ENCODE results near the gene PHF2.

The PHF2 gene

GRCh38 chr9:93634311-93635185, 58.2 kb downstream of the PHF2 start:
- Histone ChIP-seq H3K9ac (ENCODE audit: low read depth, low read length, poor library complexity, severe bottlenecking) (no peak overlapping the region), H3K36me3 (ENCODE audit: insufficient read depth, low read length) (peaks cover 81% of the 10 kb centered on the region), H3K4me1 (ENCODE audit: insufficient read depth, low read length, poor library complexity, severe bottlenecking) (no peaks in the 10 kb centered on the region), H2AFZ (ENCODE audit: low read length) (no peak overlapping the region), H3K9me2 (replicated peaks; ENCODE audit: low read depth, low read length) (no peaks in the 10 kb centered on the region), H4K20me1 (ENCODE audit: insufficient read depth, low read length, poor library complexity, severe bottlenecking) (no peaks in the 10 kb centered on the region), H3K9me3 (ENCODE audit: insufficient read depth, low read depth, low read length) (0 out of 2 replicates have a peak, but pooled peaks cover 4% of the 10 kb centered on the region), H3F3A (ENCODE audit: low read depth) (no peaks in the 10 kb centered on the region), H3K79me2 (ENCODE audit: insufficient read depth, low read length) (no peaks in the 10 kb centered on the region), H3K27me3 (ENCODE audit: insufficient read depth, low read length, poor library complexity, severe bottlenecking) (no peaks in the 10 kb centered on the region), H3K4me3 (ENCODE audit: low read length, poor library complexity, severe bottlenecking) (no peak overlapping the region), H3K4me2 (ENCODE audit: low read depth, low read length, poor library complexity, severe bottlenecking) (no peak overlapping the region)
- TF ChIP-seq CTCF (conservative IDR thresholded peaks at IDR 0.05; ENCODE audit: low read length): no peak
- TF ChIP-seq EZH2phosphoT487 (IDR thresholded peaks at IDR 0.05; ENCODE audit: borderline replicate concordance): no peak

- H3K9me2 ChIP-seq (replicated peaks; ENCODE audit: low read depth, low read length): no peaks in the 10 kb centered on the region
- no peaks in the 10 kb centered on the region for H3F3A ChIP-seq (ENCODE audit: low read depth)
- H3K9me3 ChIP-seq (ENCODE audit: insufficient read depth, low read depth, low read length): 0 out of 2 replicates have a peak, but pooled peaks cover 4% of the 10 kb centered on the region
- H3K9ac ChIP-seq (ENCODE audit: low read depth, low read length, poor library complexity, severe bottlenecking): no peak overlapping the region
- no peaks in the 10 kb centered on the region for H3K79me2 ChIP-seq (ENCODE audit: insufficient read depth, low read length)
- peaks cover 86% of the 10 kb centered on the region for H3K36me3 ChIP-seq (ENCODE audit: insufficient read depth, low read length)
- H3K4me3 ChIP-seq (ENCODE audit: low read length, poor library complexity, severe bottlenecking): no peak overlapping the region
- H3K27me3 ChIP-seq (ENCODE audit: insufficient read depth, low read length, poor library complexity, severe bottlenecking): no peaks in the 10 kb centered on the region
- no peak overlapping the region for H3K4me2 ChIP-seq (ENCODE audit: low read depth, low read length, poor library complexity, severe bottlenecking)
- TF ChIP-seq CTCF (conservative IDR thresholded peaks at IDR 0.05; ENCODE audit: low read length) (no peak), EZH2phosphoT487 (IDR thresholded peaks at IDR 0.05; ENCODE audit: borderline replicate concordance) (no peak)
- H2AFZ ChIP-seq (ENCODE audit: low read length): no peak overlapping the region
- H3K4me1 ChIP-seq (ENCODE audit: insufficient read depth, low read length, poor library complexity, severe bottlenecking): no peaks in the 10 kb centered on the region
- H4K20me1 ChIP-seq (ENCODE audit: insufficient read depth, low read length, poor library complexity, severe bottlenecking): no peaks in the 10 kb centered on the region
These were observed 59.1 kb downstream of the PHF2 start for GRCh38 chr9:93635186-93636107.

GRCh38 chr9:93636172-93636661, 59.8 kb downstream of the PHF2 start:
- TF ChIP-seq EZH2phosphoT487 (IDR thresholded peaks at IDR 0.05; ENCODE audit: borderline replicate concordance): no peak
- TF ChIP-seq CTCF (conservative IDR thresholded peaks at IDR 0.05; ENCODE audit: low read length): no peak
- no peaks in the 10 kb centered on the region for H3K27me3 ChIP-seq (ENCODE audit: insufficient read depth, low read length, poor library complexity, severe bottlenecking)
- no peak overlapping the region for H3K9ac ChIP-seq (ENCODE audit: low read depth, low read length, poor library complexity, severe bottlenecking)
- H4K20me1 ChIP-seq (ENCODE audit: insufficient read depth, low read length, poor library complexity, severe bottlenecking): no peaks in the 10 kb centered on the region
- 0 out of 2 replicates have a peak, but pooled peaks cover 4% of the 10 kb centered on the region for H3K9me3 ChIP-seq (ENCODE audit: insufficient read depth, low read depth, low read length)
- no peak overlapping the region for H2AFZ ChIP-seq (ENCODE audit: low read length)
- H3K79me2 ChIP-seq (ENCODE audit: insufficient read depth, low read length): no peaks in the 10 kb centered on the region
- H3K4me3 ChIP-seq (ENCODE audit: low read length, poor library complexity, severe bottlenecking): no peak overlapping the region
- no peak overlapping the region for H3K4me2 ChIP-seq (ENCODE audit: low read depth, low read length, poor library complexity, severe bottlenecking)
- no peaks in the 10 kb centered on the region for H3F3A ChIP-seq (ENCODE audit: low read depth)
- peaks cover 81% of the 10 kb centered on the region for H3K36me3 ChIP-seq (ENCODE audit: insufficient read depth, low read length)
- no peaks in the 10 kb centered on the region for H3K4me1 ChIP-seq (ENCODE audit: insufficient read depth, low read length, poor library complexity, severe bottlenecking)
- H3K9me2 ChIP-seq (replicated peaks; ENCODE audit: low read depth, low read length): no peaks in the 10 kb centered on the region
